Mucosa of stomach (tissue), 1 donor: Measurements from ENCODE around the gene LTBP1.
"Not testable (repeated sequence)": the region's sequence is repeated elsewhere in the genome, so short reads cannot be mapped to it uniquely, and the experiment has no call there.

Experiments
- H3K27me3 ChIP-seq: one replicate; pipeline ENCODE4 v1.7.0; 2013; ENCODE audit warnings: mild to moderate bottlenecking, low read length; ENCODE audit not compliant: control insufficient read depth, insufficient read depth
- H3K36me3 ChIP-seq: one replicate; pipeline ENCODE4 v1.7.0; 2013; ENCODE audit warnings: low read length; ENCODE audit not compliant: control insufficient read depth, insufficient read depth
- H3K4me1 ChIP-seq: one replicate; pipeline ENCODE4 v1.7.0; 2013; ENCODE audit warnings: mild to moderate bottlenecking, low read length; ENCODE audit not compliant: control insufficient read depth, insufficient read depth
- H3K4me3 ChIP-seq: one replicate; pipeline ENCODE4 v1.7.0; 2013; ENCODE audit warnings: low read length
- H3K9ac ChIP-seq: one replicate; pipeline ENCODE4 v1.7.0; 2013; ENCODE audit warnings: mild to moderate bottlenecking, low read length, moderate library complexity
- H3K9me3 ChIP-seq: one replicate; pipeline ENCODE4 v1.7.0; 2013; ENCODE audit warnings: mild to moderate bottlenecking, low read length, moderate library complexity; ENCODE audit not compliant: control insufficient read depth
- donor health status: Pancreatic carcinoma.

LTBP1 gene

GRCh38 chr2:33375054-33375453, 428.3 kb downstream of the LTBP1 start:
- no peak overlapping the region for H3K4me3 ChIP-seq
- H3K9me3 ChIP-seq = no peaks in the 10 kb centered on the region
- H3K36me3 ChIP-seq = no peaks in the 10 kb centered on the region
- H3K4me1 ChIP-seq = no peaks in the 10 kb centered on the region
- H3K9ac ChIP-seq = no peak overlapping the region
- H3K27me3 ChIP-seq = no peaks in the 10 kb centered on the region

GRCh38 chr2:33377048-33377447, 430.3 kb downstream of the LTBP1 start:
- Histone ChIP-seq H3K4me3 (no peak overlapping the region), H3K9ac (no peak overlapping the region), H3K36me3 (no peaks in the 10 kb centered on the region), H3K4me1 (no peaks in the 10 kb centered on the region), H3K27me3 (no peaks in the 10 kb centered on the region), H3K9me3 (no peaks in the 10 kb centered on the region)

GRCh38 chr2:33378556-33379210, 431.9 kb downstream of the LTBP1 start:
- H3K9me3 ChIP-seq = no peaks in the 10 kb centered on the region
- H3K27me3 ChIP-seq = no peaks in the 10 kb centered on the region
- no peaks in the 10 kb centered on the region for H3K4me1 ChIP-seq
- no peak overlapping the region for H3K4me3 ChIP-seq
- no peak overlapping the region for H3K9ac ChIP-seq
- no peaks in the 10 kb centered on the region for H3K36me3 ChIP-seq

GRCh38 chr2:33380001-33380609, 433.4 kb downstream of the LTBP1 start:
- Histone ChIP-seq H3K27me3 (no peaks in the 10 kb centered on the region), H3K4me3 (no peak overlapping the region), H3K36me3 (no peaks in the 10 kb centered on the region), H3K4me1 (no peaks in the 10 kb centered on the region), H3K9ac (no peak overlapping the region), H3K9me3 (no peaks in the 10 kb centered on the region)

- Histone ChIP-seq H3K9me3 (no peaks in the 10 kb centered on the region), H3K27me3 (no peaks in the 10 kb centered on the region), H3K4me3 (no peak overlapping the region), H3K9ac (no peak overlapping the region), H3K36me3 (no peaks in the 10 kb centered on the region), H3K4me1 (no peaks in the 10 kb centered on the region)
Observed at GRCh38 chr2:33380719-33381118, 434.0 kb downstream of the LTBP1 start.

GRCh38 chr2:33381301-33381858, 434.6 kb downstream of the LTBP1 start:
- H3K9me3 ChIP-seq = no peaks in the 10 kb centered on the region
- no peaks in the 10 kb centered on the region for H3K27me3 ChIP-seq
- no peaks in the 10 kb centered on the region for H3K4me1 ChIP-seq
- no peak overlapping the region for H3K9ac ChIP-seq
- no peak overlapping the region for H3K4me3 ChIP-seq
- H3K36me3 ChIP-seq = no peaks in the 10 kb centered on the region

GRCh38 chr2:33383855-33384598, 437.3 kb downstream of the LTBP1 start:
- Histone ChIP-seq H3K9me3 (no peaks in the 10 kb centered on the region), H3K27me3 (no peaks in the 10 kb centered on the region), H3K9ac (no peak overlapping the region), H3K36me3 (no peaks in the 10 kb centered on the region), H3K4me1 (no peaks in the 10 kb centered on the region), H3K4me3 (no peak overlapping the region)

GRCh38 chr2:33384599-33384961, 437.8 kb downstream of the LTBP1 start:
- Histone ChIP-seq H3K27me3 (no peaks in the 10 kb centered on the region), H3K4me1 (no peaks in the 10 kb centered on the region)

GRCh38 chr2:33388996-33389395, 442.2 kb downstream of the LTBP1 start:
- Histone ChIP-seq H3K4me1 (no peaks in the 10 kb centered on the region), H3K27me3 (no peaks in the 10 kb centered on the region), H3K36me3 (no peaks in the 10 kb centered on the region), H3K4me3 (no peak overlapping the region), H3K9me3 (no peaks in the 10 kb centered on the region), H3K9ac (no peak overlapping the region)

More at GRCh38 chr2:33384599-33384961, 437.8 kb downstream of the LTBP1 start:
- H3K36me3 ChIP-seq = no peaks in the 10 kb centered on the region
- H3K9ac ChIP-seq = no peak overlapping the region
- no peak overlapping the region for H3K4me3 ChIP-seq
- no peaks in the 10 kb centered on the region for H3K9me3 ChIP-seq

GRCh38 chr2:33389695-33390094, 442.9 kb downstream of the LTBP1 start:
- H3K9ac ChIP-seq, H3K9me3 ChIP-seq, H3K36me3 ChIP-seq: not testable (repeated sequence)

GRCh38 chr2:33391529-33392255, 444.9 kb downstream of the LTBP1 start:
- H3K36me3 ChIP-seq = no peaks in the 10 kb centered on the region
- H3K4me3 ChIP-seq = no peak overlapping the region
- H3K9me3 ChIP-seq = no peaks in the 10 kb centered on the region
- no peaks in the 10 kb centered on the region for H3K4me1 ChIP-seq
- H3K9ac ChIP-seq = no peak overlapping the region
- no peaks in the 10 kb centered on the region for H3K27me3 ChIP-seq

More at GRCh38 chr2:33389695-33390094, 442.9 kb downstream of the LTBP1 start:
- H3K27me3 ChIP-seq, H3K4me3 ChIP-seq, H3K4me1 ChIP-seq: not testable (repeated sequence)
